Thyroid gland (tissue), 4 donors: ENCODE measurements around the gene LRRC2.

ENCODE experiments used
- POLR2A ChIP-seq, 2 donors: fragments of 450-650 bp; IDR thresholded peaks; one replicate each; pipeline ENCODE4 v1.6.1; 2017; ENCODE audit warnings: antibody characterized with exemption in 2 of 2, mild to moderate bottlenecking in 2 of 2, moderate library complexity in 1 of 2
- TF ChIP-seq, protein P1 (sequence below), 6 experiments: fragments of 200-600 bp in 3 of 6; fragments of 450-650 bp in 3 of 6; sonication (generic) in 3 of 6; IDR thresholded peaks; one replicate each; pipeline ENCODE4 v1.5.1; 2016 to 2019; ENCODE audit warnings: antibody characterized with exemption in 6 of 6, mild to moderate bottlenecking in 2 of 6, inconsistent platforms in 1 of 6, moderate library complexity in 1 of 6

DNA sequence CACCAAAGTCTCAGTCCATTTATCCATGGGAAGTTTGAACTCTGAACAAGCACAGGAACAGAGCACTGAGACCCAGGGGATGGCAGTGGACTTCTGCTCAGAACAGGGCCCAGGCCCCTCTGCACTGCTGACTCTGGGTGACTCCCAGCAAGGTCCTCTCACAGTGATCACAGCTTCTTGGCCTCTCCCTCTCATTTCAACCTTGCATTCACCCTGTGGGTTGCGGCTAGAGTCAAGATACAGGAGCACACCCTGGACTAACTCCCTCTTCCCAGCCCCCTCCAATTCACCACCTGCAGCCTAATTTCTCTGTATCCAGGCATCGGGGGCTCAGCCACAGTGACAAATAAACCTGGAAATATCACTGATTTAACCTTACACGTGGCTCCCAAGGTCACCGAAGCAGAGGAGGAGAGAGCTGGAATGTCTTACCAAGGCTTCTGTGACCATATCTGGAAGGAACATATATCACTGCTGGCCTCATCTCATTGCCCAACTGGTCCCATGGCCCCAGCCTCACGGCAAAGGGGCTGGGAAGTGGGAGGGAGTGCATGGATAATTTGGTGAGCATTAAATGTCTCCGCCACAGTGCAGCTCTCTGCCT, 67.1 kb downstream of the LRRC2 start:
- TF ChIP-seq POLR2A (IDR thresholded peaks at IDR 0.05): no peak
- TF ChIP-seq, protein P1, sequence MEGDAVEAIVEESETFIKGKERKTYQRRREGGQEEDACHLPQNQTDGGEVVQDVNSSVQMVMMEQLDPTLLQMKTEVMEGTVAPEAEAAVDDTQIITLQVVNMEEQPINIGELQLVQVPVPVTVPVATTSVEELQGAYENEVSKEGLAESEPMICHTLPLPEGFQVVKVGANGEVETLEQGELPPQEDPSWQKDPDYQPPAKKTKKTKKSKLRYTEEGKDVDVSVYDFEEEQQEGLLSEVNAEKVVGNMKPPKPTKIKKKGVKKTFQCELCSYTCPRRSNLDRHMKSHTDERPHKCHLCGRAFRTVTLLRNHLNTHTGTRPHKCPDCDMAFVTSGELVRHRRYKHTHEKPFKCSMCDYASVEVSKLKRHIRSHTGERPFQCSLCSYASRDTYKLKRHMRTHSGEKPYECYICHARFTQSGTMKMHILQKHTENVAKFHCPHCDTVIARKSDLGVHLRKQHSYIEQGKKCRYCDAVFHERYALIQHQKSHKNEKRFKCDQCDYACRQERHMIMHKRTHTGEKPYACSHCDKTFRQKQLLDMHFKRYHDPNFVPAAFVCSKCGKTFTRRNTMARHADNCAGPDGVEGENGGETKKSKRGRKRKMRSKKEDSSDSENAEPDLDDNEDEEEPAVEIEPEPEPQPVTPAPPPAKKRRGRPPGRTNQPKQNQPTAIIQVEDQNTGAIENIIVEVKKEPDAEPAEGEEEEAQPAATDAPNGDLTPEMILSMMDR (IDR thresholded peaks at IDR 0.05): no peak
